Caco-2 (cell line): ENCODE data around the gene ZSCAN25. TPM values are rescaled to one million over a fixed set of nuclear protein-coding genes. Genes with fewer than 3 reads are reported as not detected.

Source experiments
- BruUV-seq: library from RNA; stranded (reverse); fragments of 400-500 nt; replicated peaks from 2 replicates; lab custom pipeline; 2021; lab: Mats Ljungman, UMichigan
- CTCF ChIA-PET: fragments of 300-600 bp; sonication (Branson Sonifier 250); formaldehyde crosslinking; loops from one replicate; lab custom pipeline; 2022; ENCODE audit warnings: antibody characterized with exemption; lab: Charles Lee
- POLR2A ChIA-PET: fragments of 300-600 bp; sonication (Branson Sonifier 250); formaldehyde crosslinking; loops from one replicate; lab custom pipeline; 2022; ENCODE audit warnings: antibody characterized with exemption; lab: Charles Lee
- DNase-seq, 2 experiments: peaks; one replicate each; pipeline versions ENCODE4 v3.0.0 to v3.0.0-alpha.2; 2020 to 2022
- H3K27me3 ChIP-seq: replicated peaks from 2 replicates; pipeline ENCODE4 v1.6.0; 2011; ENCODE audit warnings: low read length; ENCODE audit not compliant: control insufficient read depth, insufficient read depth
- H3K36me3 ChIP-seq: 2 replicates; pipeline ENCODE4 v1.5.1; 2011; ENCODE audit warnings: low read length; ENCODE audit not compliant: control insufficient read depth, insufficient read depth
- H3K4me1 ChIP-seq: fragments of 250-450 bp; sonication (Bioruptor Pico); 2 replicates; pipeline ENCODE4 v1.5.1; 2020; ENCODE audit warnings: mild to moderate bottlenecking
- H3K4me3 ChIP-seq: 2 replicates; pipeline ENCODE4 v1.5.1; 2011; ENCODE audit warnings: low read depth, mild to moderate bottlenecking, control low read depth, low read length
- H3K9me3 ChIP-seq: fragments of 250-450 bp; sonication (Bioruptor Pico); 2 replicates; pipeline ENCODE4 v1.5.1; 2020; ENCODE audit warnings: mild to moderate bottlenecking, moderate library complexity
- H3K27ac Mint-ChIP-seq: one replicate; pipeline ENCODE4 v1.8.0; 2022; ENCODE audit warnings: mixed read lengths; ENCODE audit not compliant: unreplicated experiment
- H3K27me3 Mint-ChIP-seq: one replicate; pipeline ENCODE4 v1.8.0; 2022; ENCODE audit warnings: mixed read lengths; ENCODE audit not compliant: insufficient read depth, unreplicated experiment
- H3K36me3 Mint-ChIP-seq: one replicate; pipeline ENCODE4 v1.8.0; 2022; ENCODE audit warnings: mild to moderate bottlenecking, mixed read lengths; ENCODE audit not compliant: insufficient read depth, unreplicated experiment
- H3K4me1 Mint-ChIP-seq: one replicate; pipeline ENCODE4 v1.8.0; 2022; ENCODE audit warnings: low read depth, mixed read lengths; ENCODE audit not compliant: unreplicated experiment
- H3K4me3 Mint-ChIP-seq: one replicate; pipeline ENCODE4 v1.8.0; 2022; ENCODE audit warnings: mild to moderate bottlenecking, moderate library complexity, mixed read lengths; ENCODE audit not compliant: unreplicated experiment
- H3K9me3 Mint-ChIP-seq: one replicate; pipeline ENCODE4 v1.8.0; 2022; ENCODE audit warnings: mixed read lengths; ENCODE audit not compliant: unreplicated experiment
- CTCF ChIP-seq, 2 experiments: fragments of 200-600 bp in 1 of 2; IDR thresholded peaks; 1 replicate in 1 of 2; 2 replicates in 1 of 2; pipeline versions ENCODE4 v1.5.1 to v1.8.0; 2011 to 2022; ENCODE audit warnings: antibody characterized with exemption in 1 of 2, control low read depth in 1 of 2, inconsistent platforms in 1 of 2, low read depth in 1 of 2, low read length in 1 of 2, mild to moderate bottlenecking in 1 of 2, moderate library complexity in 1 of 2; ENCODE audit not compliant: insufficient read depth in 1 of 2, severe bottlenecking in 1 of 2, unreplicated experiment in 1 of 2
- intact Hi-C: fragments of 100-400 bp; cut with micrococcal nuclease; formaldehyde crosslinking; loops from one replicate; pipeline ENCODE4 v1.10.0; 2022; ENCODE audit not compliant: unreplicated experiment
- total RNA-seq: library from RNA; stranded (reverse); gene quantifications from 2 replicates; pipeline ENCODE4 v1.2.3, GENCODE V29; 2022

ZSCAN25 gene
- total RNA-seq, 1 experiment from 2014 or later = 21.2 TPM

DNA sequence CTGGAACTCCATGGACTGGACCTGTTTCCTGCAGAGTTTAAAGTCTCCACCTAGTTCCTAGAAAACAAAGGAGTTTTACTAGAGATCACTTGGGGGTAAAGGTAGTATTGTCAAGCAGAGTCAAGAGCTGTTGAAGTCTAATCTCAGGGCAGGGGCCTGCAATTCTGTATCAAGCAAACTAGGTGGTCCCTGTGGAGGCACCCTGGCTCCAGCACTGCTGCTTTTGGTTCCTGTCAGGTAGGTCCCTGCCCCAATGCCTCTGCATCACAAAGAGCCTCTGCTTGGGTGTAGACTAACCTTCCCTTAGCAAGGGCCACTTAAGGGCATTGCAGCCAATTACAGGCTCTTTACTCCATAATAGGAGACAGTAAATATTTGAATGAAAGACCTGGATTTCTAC lies 22.5 kb downstream of the ZSCAN25 start:
- H3K9me3 ChIP-seq = no peaks in the 10 kb centered on the region
- H3K4me1 ChIP-seq = no peaks in the 10 kb centered on the region
- TF ChIP-seq CTCF (IDR thresholded peaks at IDR 0.05; ENCODE audit: insufficient read depth in 1 of 2, low read depth in 1 of 2, low read length in 1 of 2, severe bottlenecking in 1 of 2, unreplicated experiment in 1 of 2) = no peak
- DNase-seq = no peak
- BruUV-seq = no TSS peak
- ChIA-PET POLR2A (no interaction called here), CTCF (no interaction called here)
- H3K4me3 Mint-ChIP-seq = no peak overlapping the region
- no peaks in the 10 kb centered on the region for H3K27me3 Mint-ChIP-seq
- no peak overlapping the region for H3K4me3 ChIP-seq
- intact Hi-C loops = no loop called here
- no peak overlapping the region for H3K27ac Mint-ChIP-seq
- H3K36me3 ChIP-seq = no peaks in the 10 kb centered on the region
- no peaks in the 10 kb centered on the region for H3K27me3 ChIP-seq
- H3K36me3 Mint-ChIP-seq = no peaks in the 10 kb centered on the region
- H3K4me1 Mint-ChIP-seq = no peaks in the 10 kb centered on the region
- H3K9me3 Mint-ChIP-seq = no peaks in the 10 kb centered on the region

DNA sequence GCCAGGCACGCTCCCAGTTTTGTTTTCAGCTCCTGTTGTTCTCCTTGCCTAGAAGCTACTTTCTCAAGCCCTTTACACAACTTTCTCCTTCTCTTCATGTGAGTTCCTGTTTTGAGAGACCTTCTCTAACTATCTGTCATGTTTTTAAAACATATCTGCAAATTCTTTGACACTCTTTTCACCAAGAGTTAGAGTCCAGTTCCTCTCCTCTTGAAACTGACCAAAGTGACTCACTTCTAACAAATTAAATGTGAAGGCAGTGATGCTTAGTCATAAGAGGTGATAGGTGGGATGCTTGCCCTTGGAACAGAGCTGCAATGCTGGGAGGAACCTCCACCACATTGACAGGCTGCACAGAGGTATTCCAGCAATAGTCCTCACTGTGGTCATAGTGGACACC lies 25.3 kb downstream of the ZSCAN25 start:
- Mint-ChIP-seq H3K4me3 (no peak overlapping the region), H3K9me3 (no peaks in the 10 kb centered on the region), H3K27me3 (no peaks in the 10 kb centered on the region), H3K27ac (no peak overlapping the region), H3K36me3 (no peaks in the 10 kb centered on the region), H3K4me1 (no peaks in the 10 kb centered on the region)
- intact Hi-C loops = no loop called here
- CTCF ChIA-PET = no interaction called here
- no peak for TF ChIP-seq CTCF (IDR thresholded peaks at IDR 0.05; ENCODE audit: insufficient read depth in 1 of 2, low read depth in 1 of 2, low read length in 1 of 2, severe bottlenecking in 1 of 2, unreplicated experiment in 1 of 2)
- H3K4me1 ChIP-seq = no peaks in the 10 kb centered on the region
- no TSS peak for BruUV-seq
- no peak overlapping the region for H3K4me3 ChIP-seq
- no peak for DNase-seq
- H3K9me3 ChIP-seq = no peaks in the 10 kb centered on the region
- POLR2A ChIA-PET = no interaction called here
- H3K27me3 ChIP-seq = no peaks in the 10 kb centered on the region
- no peaks in the 10 kb centered on the region for H3K36me3 ChIP-seq

DNA sequence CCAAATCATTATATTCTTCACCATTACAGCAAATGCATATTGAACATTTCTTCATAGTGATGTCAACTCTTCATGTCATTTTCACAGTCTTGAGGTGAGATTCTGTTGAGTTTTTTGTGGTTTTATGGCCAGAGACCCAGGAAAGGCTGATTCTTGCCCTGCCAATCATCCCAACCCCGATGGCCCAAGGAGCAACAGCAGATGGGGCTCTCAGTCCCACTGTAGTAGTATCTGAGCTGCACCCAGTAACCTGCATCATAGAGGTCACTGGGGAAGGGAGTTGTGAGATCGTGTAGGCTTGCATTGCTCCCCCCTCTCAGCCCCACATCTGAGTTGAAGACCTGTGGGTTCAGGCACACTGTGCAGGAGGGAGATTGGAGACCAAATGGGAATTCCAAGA lies 26.7 kb downstream of the ZSCAN25 start:
- no TSS peak for BruUV-seq
- Mint-ChIP-seq H3K36me3 (no peaks in the 10 kb centered on the region), H3K27me3 (no peaks in the 10 kb centered on the region), H3K9me3 (no peaks in the 10 kb centered on the region), H3K4me1 (no peaks in the 10 kb centered on the region), H3K4me3 (no peak overlapping the region), H3K27ac (no peak overlapping the region)
- no peaks in the 10 kb centered on the region for H3K4me1 ChIP-seq
- intact Hi-C loops = no loop called here
- H3K36me3 ChIP-seq = no peaks in the 10 kb centered on the region
- H3K9me3 ChIP-seq = no peaks in the 10 kb centered on the region
- POLR2A ChIA-PET = no interaction called here
- CTCF ChIA-PET = no interaction called here
- no peak for TF ChIP-seq CTCF (IDR thresholded peaks at IDR 0.05; ENCODE audit: insufficient read depth in 1 of 2, low read depth in 1 of 2, low read length in 1 of 2, severe bottlenecking in 1 of 2, unreplicated experiment in 1 of 2)
- DNase-seq = no peak
- H3K4me3 ChIP-seq = no peak overlapping the region
- H3K27me3 ChIP-seq = no peaks in the 10 kb centered on the region
